Keratinocyte (primary cell): ENCODE data around the gene METTL26. TPM values are rescaled to one million over a fixed set of nuclear protein-coding genes. Genes with fewer than 3 reads are reported as not detected.

ENCODE experiments used
- DNase-seq: peaks from one replicate; pipeline ENCODE4 v3.0.0-alpha.2; 2011; ENCODE audit warnings: low read depth, missing footprints, low spot score
- FAIRE-seq: peaks from 2 replicates; lab custom pipeline; 2011; peaks lifted over from hg19 to GRCh38; lab: Jason Lieb, UNC
- H2AFZ ChIP-seq: 2 replicates; pipeline ENCODE4 v1.6.0; 2012; ENCODE audit warnings: low read length, control low read depth, inconsistent platforms; ENCODE audit not compliant: control insufficient read depth
- H3K27ac ChIP-seq: 2 replicates; pipeline ENCODE4 v1.5.1; 2011; ENCODE audit warnings: low read length; ENCODE audit not compliant: control insufficient read depth, insufficient read depth
- H3K27me3 ChIP-seq: 3 replicates; pipeline ENCODE4 v1.6.0; 2011; ENCODE audit warnings: low read length; ENCODE audit not compliant: control insufficient read depth, insufficient read depth; ENCODE audit errors: extremely low read depth
- H3K36me3 ChIP-seq, 2 experiments: 2 replicates in 1 of 2; 3 replicates in 1 of 2; pipeline ENCODE4 v1.5.1; 2011; ENCODE audit warnings: low read length in 2 of 2, mild to moderate bottlenecking in 1 of 2; ENCODE audit not compliant: control insufficient read depth in 2 of 2, insufficient read depth in 2 of 2; ENCODE audit errors: extremely low read depth in 1 of 2
- H3K4me1 ChIP-seq: 3 replicates; pipeline ENCODE4 v1.5.1; 2011; ENCODE audit warnings: low read length; ENCODE audit not compliant: control insufficient read depth, insufficient read depth; ENCODE audit errors: extremely low read depth
- H3K4me2 ChIP-seq: 3 replicates; pipeline ENCODE4 v1.6.0; 2011; ENCODE audit warnings: low read depth, low read length; ENCODE audit not compliant: control insufficient read depth, insufficient read depth; ENCODE audit errors: extremely low read depth
- H3K4me3 ChIP-seq, 3 experiments: fragments of 200-600 bp in 1 of 3; sonication (generic) in 1 of 3; 2 replicates in 2 of 3; 3 replicates in 1 of 3; pipeline ENCODE4 v1.5.1; 2011 to 2016; ENCODE audit warnings: low read length in 3 of 3, mild to moderate bottlenecking in 3 of 3, control low read depth in 2 of 3, inconsistent platforms in 1 of 3, low read depth in 1 of 3, mixed read lengths in 1 of 3, mixed run types in 1 of 3, moderate library complexity in 1 of 3; ENCODE audit not compliant: control insufficient read depth in 2 of 3, insufficient read depth in 2 of 3; ENCODE audit errors: extremely low read depth in 1 of 3
- H3K79me2 ChIP-seq: 2 replicates; pipeline ENCODE4 v1.6.0; 2012; ENCODE audit warnings: low read length; ENCODE audit not compliant: control insufficient read depth, insufficient read depth
- H3K9ac ChIP-seq: 3 replicates; pipeline ENCODE4 v1.6.0; 2011; ENCODE audit warnings: low read length; ENCODE audit not compliant: control insufficient read depth, insufficient read depth; ENCODE audit errors: extremely low read depth
- H3K9me1 ChIP-seq: 3 replicates; pipeline ENCODE4 v1.6.0; 2011; ENCODE audit warnings: low read length; ENCODE audit not compliant: control insufficient read depth, insufficient read depth; ENCODE audit errors: extremely low read depth
- H3K9me3 ChIP-seq: 2 replicates; pipeline ENCODE4 v1.5.1; 2012; ENCODE audit warnings: low read depth, low read length; ENCODE audit not compliant: control insufficient read depth
- H4K20me1 ChIP-seq: 3 replicates; pipeline ENCODE4 v1.6.0; 2011; ENCODE audit warnings: low read length; ENCODE audit not compliant: control insufficient read depth, insufficient read depth; ENCODE audit errors: extremely low read depth
- CTCF ChIP-seq, 3 experiments: IDR thresholded peaks in 1 of 3; conservative IDR thresholded peaks in 1 of 3; optimal IDR thresholded peaks in 1 of 3; 2 replicates in 2 of 3; 3 replicates in 1 of 3; pipeline versions ENCODE3 to v1.5.1; 2011; ENCODE audit warnings: low read length in 3 of 3, mild to moderate bottlenecking in 3 of 3, moderate library complexity in 2 of 3, control low read depth in 1 of 3, inconsistent platforms in 1 of 3; ENCODE audit not compliant: insufficient read depth in 2 of 3; ENCODE audit errors: extremely low read depth in 1 of 3
- EZH2 ChIP-seq: IDR thresholded peaks from one replicate; pipeline ENCODE4 v1.6.1; 2012; ENCODE audit warnings: inconsistent platforms, mild to moderate bottlenecking, low read length, moderate library complexity
- dilution Hi-C: fragments of 300-500 bp; cut with MboI; formaldehyde crosslinking; loops from one replicate; pipeline ENCODE4 v1.7.0; 2020; ENCODE audit warnings: low sequenced_read_pairs; ENCODE audit not compliant: extremely low pct_ligation_motif_present
- polyA plus RNA-seq, 5 experiments: library from polyadenylated mRNA; depleted of rRNA in 3 of 5; stranded (reverse) in 3 of 5; stranded (forward) in 1 of 5; unstranded in 1 of 5; fragments of >200 nt; gene quantifications; 1 replicate in 1 of 5; 2 replicates in 3 of 5; 3 replicates in 1 of 5; pipeline versions ENCODE4 v1.2.1 to v1.2.3, GENCODE V29; 2011 to 2012; ENCODE audit warnings: missing spikeins in 2 of 5, low read depth in 1 of 5, low replicate concordance in 1 of 5

The METTL26 gene
- polyA plus RNA-seq, 1 donor (not counting 4 experiments of a cell fraction or from before 2014, with no cell fraction given): 46.9 TPM

- Histone ChIP-seq H3K4me2 (peak overlapping the region; percentile 97), H3K27ac (peak overlapping the region; percentile 36), H4K20me1 (peaks cover 35% of the 10 kb centered on the region), H2AFZ (peak overlapping the region; percentile 64), H3K9ac (peak overlapping the region; percentile 80), H3K27me3 (peaks cover 3% of the 10 kb centered on the region), H3K36me3 (no peaks in the 10 kb centered on the region), H3K9me3 (no peaks in the 10 kb centered on the region), H3K4me3 (peak overlapping the region; percentile 75 to 85 (median 84)), H3K9me1 (peaks cover 12% of the 10 kb centered on the region), H3K4me1 (peaks cover 51% of the 10 kb centered on the region), H3K79me2 (peaks cover 31% of the 10 kb centered on the region)
- FAIRE-seq (no peak), DNase-seq (no peak)
- dilution Hi-C loops: no loop called here
- TF ChIP-seq EZH2 (no peak), CTCF (optimal IDR thresholded peaks at IDR 0.05 in 1 of 3, IDR thresholded peaks at IDR 0.05 in 1 of 3, conservative IDR thresholded peaks at IDR 0.05 in 1 of 3; ENCODE audit: extremely low read depth in 1 of 3, insufficient read depth in 2 of 3, low read length in 3 of 3) (no peak)
Measured at GRCh38 chr16:590188-590814, 45.8 kb downstream of the METTL26 start.

DNA sequence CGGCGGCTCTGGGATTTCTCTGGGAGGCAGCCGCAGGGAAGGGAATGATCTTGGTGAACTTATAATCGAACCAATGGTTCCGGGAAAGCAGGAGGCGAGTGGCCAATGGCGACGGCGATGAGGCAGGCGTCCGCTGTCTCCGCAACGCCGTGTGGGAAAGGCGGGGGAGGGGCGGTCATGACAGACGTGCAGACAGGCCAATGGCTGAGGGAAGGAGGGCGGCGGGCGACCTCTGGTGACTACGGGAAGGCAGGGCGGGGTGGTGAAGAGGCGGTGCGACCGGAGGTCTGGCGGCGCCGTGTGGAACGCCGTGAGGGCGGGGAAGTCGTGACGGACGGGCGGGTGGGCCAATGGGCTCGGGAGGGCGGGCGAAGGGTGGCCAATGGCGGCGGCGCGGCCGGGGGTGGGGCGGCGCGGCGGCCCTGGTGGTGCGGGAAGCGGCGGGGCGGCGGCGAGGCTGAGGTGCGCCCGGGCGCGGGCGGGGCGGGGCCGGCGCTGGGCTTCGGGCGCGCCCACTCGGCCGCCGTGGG is 46.4 kb downstream of the METTL26 start, which contains the start of gene RAB40C:
RAB40C (plus strand) TSS at position 409 of the 530 bp plus-strand sequence. CDS start 226 bp downstream, outside the sequence.
- DNase-seq: peak; percentile 81
- dilution Hi-C loops: no loop called here
- H3K4me3 ChIP-seq: peak within 1 kb of the TSS; percentile 80 to 90 (median 88)
- no peaks in the 10 kb centered on the region for H3K36me3 ChIP-seq
- peak within 1 kb of the TSS; percentile 94 for H2AFZ ChIP-seq
- no peak for FAIRE-seq
- peaks cover 51% of the 10 kb centered on the region for H3K4me1 ChIP-seq
- TF ChIP-seq EZH2: no peak
- peak in 2 of 3 experiments; percentile 28 for TF ChIP-seq CTCF (optimal IDR thresholded peaks at IDR 0.05 in 1 of 3, IDR thresholded peaks at IDR 0.05 in 1 of 3, conservative IDR thresholded peaks at IDR 0.05 in 1 of 3; ENCODE audit: extremely low read depth in 1 of 3, insufficient read depth in 2 of 3, low read length in 3 of 3)
- peak within 1 kb of the TSS; percentile 89 for H3K9ac ChIP-seq
- peaks cover 26% of the 10 kb centered on the region for H3K79me2 ChIP-seq
- H3K27ac ChIP-seq: peak within 1 kb of the TSS; percentile 89
- H3K27me3 ChIP-seq: peaks cover 3% of the 10 kb centered on the region
- no peaks in the 10 kb centered on the region for H3K9me3 ChIP-seq
- H3K9me1 ChIP-seq: peaks cover 12% of the 10 kb centered on the region
- peak within 1 kb of the TSS; percentile 97 for H3K4me2 ChIP-seq
- peaks cover 31% of the 10 kb centered on the region for H4K20me1 ChIP-seq
